Mucosa of descending colon (tissue), 3 donors: ENCODE results near the gene PER1. TPM values are rescaled to one million over a fixed set of nuclear protein-coding genes. Genes with fewer than 3 reads are reported as not detected.

Experiments used
- ATAC-seq: fragments of 200-7000 bp; cut with Tn5 transposase; one replicate; pipeline ENCODE4 v1.9.1; 2020; ENCODE audit warnings: mild to moderate bottlenecking, moderate library complexity
- DNase-seq, 3 donors: peaks; one replicate each; pipeline ENCODE4 v3.0.0-alpha.2; 2020
- H3K36me3 ChIP-seq: fragments of 200-600 bp; one replicate; pipeline ENCODE4 v1.8.0; 2021; ENCODE audit warnings: low read depth, mild to moderate bottlenecking
- H3K4me1 ChIP-seq: fragments of 200-600 bp; one replicate; pipeline ENCODE4 v1.8.0; 2021; ENCODE audit warnings: low read depth, mild to moderate bottlenecking
- H3K4me3 ChIP-seq: fragments of 200-600 bp; one replicate; pipeline ENCODE4 v1.8.0; 2021; ENCODE audit warnings: mild to moderate bottlenecking
- H3K9me3 ChIP-seq: fragments of 200-600 bp; one replicate; pipeline ENCODE4 v1.8.0; 2021; ENCODE audit warnings: mild to moderate bottlenecking
- intact Hi-C, 2 donors: fragments of 100-400 bp; cut with DNase I in 1 of 2; cut with micrococcal nuclease in 1 of 2; formaldehyde crosslinking; loops; one replicate each; pipeline versions ENCODE4 v1.11.0 to v1.11.1; 2022; cut with DNase I, micrococcal nuclease
- total RNA-seq, 3 donors: library from RNA; stranded (reverse); fragmentation: NEBNext Ultra II Directional in 2 of 3; extraction: Animal tissue kit (Norgen Biotek cat#: 25700) in 2 of 3; gene quantifications; one replicate each; pipeline versions ENCODE4 v1.2.1 to v1.2.4, GENCODE V29; 2021 to 2023
- TF ChIP-seq, protein P1 (sequence below): fragments of 200-600 bp; IDR thresholded peaks from one replicate; pipeline ENCODE4 v1.8.0; 2022; ENCODE audit warnings: antibody characterized with exemption, mild to moderate bottlenecking
- donor health status: DM: no; HTN: no; CAD: no; lungs with moderate emphysema.
- donor health status: DM: no; HTN: no; CAD: no.
- donor health status: DM: no; HTN: yes; CAD: no.

The PER1 gene
- total RNA-seq, 3 donors from 2014 or later: 14.9 to 185 (median 84.0) TPM

DNA sequence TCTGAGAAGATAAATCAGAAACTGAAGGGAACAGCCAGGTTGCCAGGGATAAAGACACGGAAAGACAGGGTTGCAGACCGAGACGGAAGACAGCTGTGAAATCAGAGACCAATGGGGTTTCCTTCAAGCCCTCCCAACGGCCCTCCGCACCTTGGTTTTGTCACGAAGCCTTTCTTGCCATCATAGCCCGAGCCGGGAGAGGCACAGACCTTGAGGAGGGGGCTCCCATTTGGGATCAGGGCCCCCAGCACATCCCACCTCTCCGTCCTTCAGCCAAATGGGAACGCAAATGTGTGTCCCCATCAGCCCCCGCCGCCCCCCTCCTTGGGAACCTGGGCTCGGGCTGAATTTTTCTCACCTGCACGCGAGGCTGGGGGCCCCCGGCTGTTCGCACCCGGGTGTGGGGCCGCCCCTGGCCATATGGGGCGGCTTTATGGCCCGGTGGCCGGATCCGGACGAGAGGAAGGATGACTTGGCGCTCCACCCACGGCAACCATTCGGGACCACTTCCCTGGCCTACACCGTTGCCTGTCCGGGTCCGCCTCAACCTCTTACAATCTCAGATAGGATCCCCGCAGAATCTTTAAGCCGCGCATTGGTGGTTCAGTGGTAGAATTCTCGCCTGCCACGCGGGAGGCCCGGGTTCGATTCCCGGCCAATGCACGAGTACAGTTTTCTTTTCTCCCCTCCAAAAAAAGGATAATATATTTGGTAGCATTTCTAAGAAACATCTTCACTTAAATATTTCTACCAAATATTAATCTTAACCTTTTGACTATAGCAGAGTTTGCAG, 26.9 kb downstream of the PER1 start:
- intact Hi-C loops: no loop called here

DNA sequence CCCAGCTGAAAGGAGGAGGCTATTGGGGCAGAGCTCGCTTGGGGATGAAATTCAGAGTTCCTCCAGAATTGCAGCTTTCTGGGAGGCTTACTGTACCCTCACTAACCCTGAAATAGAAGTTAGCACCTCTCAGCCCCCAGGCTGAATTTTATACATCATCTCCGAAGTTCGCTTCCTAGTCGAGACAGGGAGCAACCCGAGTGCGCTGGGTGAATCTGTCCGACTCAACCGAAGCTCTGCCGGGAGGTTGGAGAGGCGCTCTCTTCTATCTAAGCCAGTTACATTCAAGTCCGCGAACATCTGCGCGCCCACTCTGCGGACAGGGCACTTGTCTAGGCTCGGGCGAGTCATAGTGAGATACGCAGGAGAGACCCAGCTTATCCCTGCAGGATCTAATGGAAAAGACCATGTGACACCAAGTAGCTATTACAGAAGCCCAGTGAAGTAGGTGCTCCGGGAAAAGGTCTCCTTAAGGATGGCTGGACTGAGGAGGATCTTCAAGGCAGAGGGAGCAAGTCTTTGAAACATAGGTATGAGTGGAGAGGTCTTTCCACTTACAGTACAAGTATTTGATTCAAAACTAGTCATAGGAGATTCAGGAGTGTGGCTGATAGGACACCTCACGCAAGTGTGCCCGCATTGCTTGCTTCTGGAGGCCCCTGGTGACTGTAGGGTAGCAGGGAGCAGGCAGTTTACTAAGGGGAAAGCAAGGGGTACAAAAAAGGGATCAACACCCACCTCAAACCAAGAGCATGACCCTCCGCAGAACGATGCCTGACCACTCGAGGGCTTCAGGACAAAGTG, 27.7 kb downstream of the PER1 start:
- H3K9me3 ChIP-seq: no peaks in the 10 kb centered on the region
- intact Hi-C loops: no loop called here
- H3K4me3 ChIP-seq: no peak overlapping the region
- DNase-seq (peak in 1 of 3 donors; percentile 27), ATAC-seq (no peak)
- H3K4me1 ChIP-seq: peaks cover 62% of the 10 kb centered on the region
- H3K36me3 ChIP-seq: no peaks in the 10 kb centered on the region
- TF ChIP-seq, protein P1, sequence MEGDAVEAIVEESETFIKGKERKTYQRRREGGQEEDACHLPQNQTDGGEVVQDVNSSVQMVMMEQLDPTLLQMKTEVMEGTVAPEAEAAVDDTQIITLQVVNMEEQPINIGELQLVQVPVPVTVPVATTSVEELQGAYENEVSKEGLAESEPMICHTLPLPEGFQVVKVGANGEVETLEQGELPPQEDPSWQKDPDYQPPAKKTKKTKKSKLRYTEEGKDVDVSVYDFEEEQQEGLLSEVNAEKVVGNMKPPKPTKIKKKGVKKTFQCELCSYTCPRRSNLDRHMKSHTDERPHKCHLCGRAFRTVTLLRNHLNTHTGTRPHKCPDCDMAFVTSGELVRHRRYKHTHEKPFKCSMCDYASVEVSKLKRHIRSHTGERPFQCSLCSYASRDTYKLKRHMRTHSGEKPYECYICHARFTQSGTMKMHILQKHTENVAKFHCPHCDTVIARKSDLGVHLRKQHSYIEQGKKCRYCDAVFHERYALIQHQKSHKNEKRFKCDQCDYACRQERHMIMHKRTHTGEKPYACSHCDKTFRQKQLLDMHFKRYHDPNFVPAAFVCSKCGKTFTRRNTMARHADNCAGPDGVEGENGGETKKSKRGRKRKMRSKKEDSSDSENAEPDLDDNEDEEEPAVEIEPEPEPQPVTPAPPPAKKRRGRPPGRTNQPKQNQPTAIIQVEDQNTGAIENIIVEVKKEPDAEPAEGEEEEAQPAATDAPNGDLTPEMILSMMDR: no peak

More for the DNA sequence above, 26.9 kb downstream of the PER1 start:
- DNase-seq: peak; percentile 80 to 87 (median 86)
- Histone ChIP-seq H3K9me3 (no peaks in the 10 kb centered on the region), H3K36me3 (no peaks in the 10 kb centered on the region), H3K4me1 (peaks cover 61% of the 10 kb centered on the region), H3K4me3 (no peak overlapping the region)
- ATAC-seq: peak; percentile 39
- TF ChIP-seq, protein P1: no peak

DNA sequence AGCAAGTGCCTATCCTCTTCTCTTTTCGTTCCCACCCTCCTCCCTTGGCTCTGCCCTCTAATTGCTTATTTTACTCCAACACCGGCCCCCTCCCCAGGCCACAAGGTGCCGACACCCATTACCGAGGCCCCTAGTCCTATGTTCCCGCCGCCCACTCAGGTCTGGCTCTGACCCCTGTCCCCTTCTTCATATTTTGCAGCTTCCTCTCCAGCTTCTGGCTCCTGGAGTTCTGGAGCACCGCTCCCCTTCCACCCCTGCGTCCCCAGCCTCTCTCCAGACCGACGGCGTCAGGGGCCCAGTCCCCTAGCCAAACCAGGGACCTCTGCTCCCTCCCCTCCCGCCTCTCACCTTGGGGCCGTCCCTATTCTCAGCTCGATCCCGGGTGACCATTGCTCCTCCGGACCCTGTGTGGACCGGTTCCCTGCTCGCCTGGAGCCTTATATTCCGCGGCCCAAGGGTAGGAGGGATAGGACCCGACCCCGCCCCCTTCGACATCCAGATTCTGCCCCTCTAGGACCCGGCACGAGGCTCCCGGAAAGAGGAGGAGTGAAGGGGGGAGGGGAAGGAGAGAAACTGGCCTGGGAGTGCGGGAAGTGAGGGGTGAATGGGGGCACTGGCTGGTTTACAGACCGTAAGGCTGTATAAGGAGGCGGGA, 28.4 kb downstream of the PER1 start, which contains the start of gene HES7:
Gene HES7 (minus strand): TSS at position 412 of the 655 bp plus-strand sequence. CDS start 22 bp downstream, at position 390.
- peak in 1 of 3 donors; percentile 27 for DNase-seq
- no peaks in the 10 kb centered on the region for H3K36me3 ChIP-seq
- no peak for ATAC-seq
- TF ChIP-seq, protein P1: no peak
- intact Hi-C loops: no loop called here
- no peak within 1 kb of the TSS for H3K4me3 ChIP-seq
- no peaks in the 10 kb centered on the region for H3K9me3 ChIP-seq
- peaks cover 62% of the 10 kb centered on the region for H3K4me1 ChIP-seq

DNA sequence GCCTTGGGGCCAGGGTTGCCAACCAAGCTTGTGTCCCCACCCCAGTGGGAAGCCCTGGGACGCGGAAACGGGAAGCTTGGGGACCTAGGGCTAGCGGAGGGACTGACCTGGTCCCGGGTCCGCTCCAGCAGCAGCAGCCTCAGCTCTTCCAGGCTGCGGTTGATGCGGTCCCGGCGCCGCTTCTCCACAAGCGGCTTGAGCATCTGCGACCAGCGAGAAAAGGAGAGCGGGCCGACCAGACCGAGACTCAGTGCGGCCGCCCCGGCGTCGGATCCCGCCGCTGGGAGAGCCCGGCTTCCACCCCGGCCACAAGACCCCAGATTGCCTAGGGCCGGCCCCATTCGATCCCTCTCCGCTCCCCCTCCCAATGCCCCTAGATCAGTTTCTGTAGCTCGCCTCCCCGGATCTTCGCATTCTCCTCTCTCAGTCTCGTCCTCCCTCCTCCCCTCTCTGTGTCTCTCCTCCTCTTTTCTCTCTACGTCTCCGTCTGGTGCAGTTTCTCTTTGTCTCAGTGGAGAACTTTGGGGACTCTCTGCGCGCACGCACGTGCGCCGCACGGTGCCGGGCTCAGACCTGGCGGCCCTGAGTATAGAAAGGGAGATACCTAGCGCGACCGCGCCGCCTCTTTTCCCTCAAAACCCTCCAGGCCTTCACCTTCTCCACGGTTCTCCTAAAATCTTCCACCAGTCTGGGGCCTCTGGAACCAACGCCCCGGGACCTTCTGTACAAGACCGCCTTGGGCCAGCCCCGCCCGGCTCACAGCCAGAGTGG, 29.1 kb downstream of the PER1 start:
- intact Hi-C loops: no loop called here
- DNase-seq (peak in 2 of 3 donors; percentile 44 to 61), ATAC-seq (no peak)
- H3K9me3 ChIP-seq: no peaks in the 10 kb centered on the region
- no peaks in the 10 kb centered on the region for H3K36me3 ChIP-seq
- peaks cover 67% of the 10 kb centered on the region for H3K4me1 ChIP-seq
- TF ChIP-seq, protein P1: no peak
- no peak overlapping the region for H3K4me3 ChIP-seq

DNA sequence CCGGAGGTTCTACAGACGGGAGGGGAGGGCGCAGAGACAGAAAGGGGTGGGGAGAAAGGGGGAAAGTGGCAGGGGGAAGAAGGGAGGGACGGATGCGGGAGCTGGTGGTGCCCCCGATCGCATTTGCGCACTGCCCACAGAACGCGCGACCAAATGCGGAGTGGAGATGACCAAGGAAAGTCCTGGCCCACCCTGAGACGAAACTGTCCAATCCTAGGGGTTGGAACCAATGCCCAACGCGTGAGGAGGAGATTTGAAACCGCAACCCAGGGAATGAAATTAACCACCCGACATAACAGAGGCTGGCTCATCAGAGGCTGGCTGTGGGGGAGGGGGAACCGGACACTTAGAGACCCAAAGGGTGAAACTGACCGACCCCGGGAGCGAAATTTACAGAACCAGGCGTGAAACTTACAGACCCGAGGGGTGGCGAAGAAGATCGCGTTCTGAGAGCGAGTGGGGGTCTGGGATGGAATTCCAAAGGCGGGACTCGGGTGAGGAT, 29.7 kb downstream of the PER1 start:
- no peaks in the 10 kb centered on the region for H3K9me3 ChIP-seq
- H3K4me3 ChIP-seq: no peak overlapping the region
- intact Hi-C loops: no loop called here
- H3K36me3 ChIP-seq: no peaks in the 10 kb centered on the region
- peaks cover 73% of the 10 kb centered on the region for H3K4me1 ChIP-seq
- DNase-seq: peak in 1 of 3 donors; percentile 44
- ATAC-seq: no peak
- TF ChIP-seq, protein P1: no peak
